HUDEP-2 (cell line): ENCODE results near the gene PAX3.

Source experiments
- DNase-seq, 76 experiments: peaks; one replicate each; lab custom pipeline; 2025; ENCODE audit not compliant: unreplicated experiment in 76 of 76; lab: John Stamatoyannopoulos, UW

Gene PAX3

GRCh38 chr2:222281506-222281905, 17.3 kb downstream of the PAX3 start:
- DNase-seq, result no peak

GRCh38 chr2:222280795-222281194, 18.0 kb downstream of the PAX3 start:
- no peak for DNase-seq

- DNase-seq, result no peak
Observed at GRCh38 chr2:222272446-222273015, 26.3 kb downstream of the PAX3 start.

- DNase-seq, result no peak
Observed at GRCh38 chr2:222271854-222272253, 26.9 kb downstream of the PAX3 start.

- DNase-seq, result no peak
Observed at GRCh38 chr2:222270396-222270795, 28.4 kb downstream of the PAX3 start.

- no peak for DNase-seq
Observed at GRCh38 chr2:222269132-222269531, 29.7 kb downstream of the PAX3 start.

- DNase-seq, result no peak
Observed at GRCh38 chr2:222268311-222268990, 30.3 kb downstream of the PAX3 start.

- no peak for DNase-seq
Observed at GRCh38 chr2:222264791-222265320, 33.9 kb downstream of the PAX3 start.

GRCh38 chr2:222261504-222261903, 37.3 kb downstream of the PAX3 start:
- DNase-seq, result no peak

GRCh38 chr2:222257645-222258044, 41.2 kb downstream of the PAX3 start:
- DNase-seq, result no peak

GRCh38 chr2:222256250-222256649, 42.5 kb downstream of the PAX3 start:
- DNase-seq, result no peak

- no peak for DNase-seq
Observed at GRCh38 chr2:222255090-222255489, 43.7 kb downstream of the PAX3 start.

- DNase-seq, result no peak
Observed at GRCh38 chr2:222250313-222250712, 48.5 kb downstream of the PAX3 start.

GRCh38 chr2:222249444-222249843, 49.4 kb downstream of the PAX3 start:
- DNase-seq, result no peak

- DNase-seq, result no peak
Observed at GRCh38 chr2:222248818-222249217, 50.0 kb downstream of the PAX3 start.

- DNase-seq, result no peak
Observed at GRCh38 chr2:222248256-222248655, 50.5 kb downstream of the PAX3 start.

GRCh38 chr2:222242532-222242931, 56.3 kb downstream of the PAX3 start:
- DNase-seq, result no peak

GRCh38 chr2:222241128-222241870, 57.5 kb downstream of the PAX3 start:
- no peak for DNase-seq

GRCh38 chr2:222240676-222241049, 58.1 kb downstream of the PAX3 start:
- DNase-seq, result no peak

GRCh38 chr2:222239945-222240675, 58.7 kb downstream of the PAX3 start:
- peak in 1 of 76 experiments; percentile 1 for DNase-seq

- DNase-seq, result no peak
Observed at GRCh38 chr2:222239091-222239490, 59.7 kb downstream of the PAX3 start.
